OCI-LY1 (cell line): ENCODE measurements around the gene CYP2W1.

Source experiments
- H2AFZ ChIP-seq: fragments of 200-600 bp; sonication (generic), shearing (Covaris generic); 2 replicates; pipeline ENCODE4 v1.6.0; 2014; ENCODE audit warnings: antibody characterized with exemption, mild to moderate bottlenecking, low read length
- H3F3A ChIP-seq: fragments of 200-600 bp; sonication (generic), shearing (Covaris generic); 2 replicates; pipeline ENCODE4 v1.6.0; 2014; ENCODE audit warnings: mild to moderate bottlenecking, antibody characterized with exemption, low read length, moderate library complexity; ENCODE audit not compliant: insufficient read depth
- H3K27ac ChIP-seq: fragments of 200-600 bp; sonication (generic); 2 replicates; pipeline ENCODE4 v1.5.1; 2014; ENCODE audit warnings: low read length, mixed run types, mild to moderate bottlenecking, low read depth; ENCODE audit not compliant: poor library complexity, severe bottlenecking
- H3K27me3 ChIP-seq: fragments of 200-600 bp; sonication (generic); 2 replicates; pipeline ENCODE4 v1.6.0; 2014; ENCODE audit warnings: antibody characterized with exemption, mild to moderate bottlenecking, low read length, moderate library complexity; ENCODE audit not compliant: insufficient read depth
- H3K36me3 ChIP-seq: fragments of 200-600 bp; sonication (generic); 2 replicates; pipeline ENCODE4 v1.6.1; 2014; ENCODE audit warnings: mild to moderate bottlenecking, antibody characterized with exemption, low read length, moderate library complexity, mixed read lengths; ENCODE audit not compliant: insufficient read depth
- H3K4me1 ChIP-seq: fragments of 200-600 bp; sonication (generic); 2 replicates; pipeline ENCODE4 v1.5.1; 2014; ENCODE audit warnings: mild to moderate bottlenecking, low read length, moderate library complexity; ENCODE audit not compliant: insufficient read depth, severe bottlenecking
- H3K4me2 ChIP-seq: fragments of 200-600 bp; sonication (generic), shearing (Covaris generic); 2 replicates; pipeline ENCODE4 v1.6.1; 2014; ENCODE audit warnings: low read length
- H3K4me3 ChIP-seq: fragments of 200-600 bp; sonication (generic); 2 replicates; pipeline ENCODE4 v1.5.1; 2014; ENCODE audit warnings: low read length, low read depth, mild to moderate bottlenecking, mixed read lengths; ENCODE audit not compliant: poor library complexity, severe bottlenecking
- H3K79me2 ChIP-seq: fragments of 200-600 bp; shearing (Covaris generic); 2 replicates; pipeline ENCODE4 v1.6.1; 2016; ENCODE audit warnings: mixed run types, low read length, mixed read lengths; ENCODE audit not compliant: insufficient read depth
- H3K9ac ChIP-seq: fragments of 200-600 bp; sonication (generic), shearing (Covaris generic); 2 replicates; pipeline ENCODE4 v1.6.1; 2014; ENCODE audit warnings: mild to moderate bottlenecking, low read length, mixed read lengths
- H3K9me2 ChIP-seq: fragments of 200-600 bp; sonication (generic), shearing (Covaris generic); 2 replicates; pipeline ENCODE4 v1.6.1; 2014; ENCODE audit warnings: low read depth, mild to moderate bottlenecking, low read length, mixed read lengths
- H3K9me3 ChIP-seq: fragments of 200-600 bp; shearing (Covaris generic); 2 replicates; pipeline ENCODE4 v1.6.1; 2014; ENCODE audit warnings: low read length, mixed read lengths
- H4K20me1 ChIP-seq: fragments of 200-600 bp; sonication (generic), shearing (Covaris generic); 2 replicates; pipeline ENCODE4 v1.6.0; 2016; ENCODE audit warnings: mild to moderate bottlenecking, low read length; ENCODE audit not compliant: insufficient read depth
- CTCF ChIP-seq: fragments of 200-600 bp; sonication (generic), shearing (Covaris generic); IDR thresholded peaks from 2 replicates; pipeline ENCODE4 v1.5.1; 2017; ENCODE audit warnings: mild to moderate bottlenecking, antibody characterized with exemption, low read length, moderate library complexity, mixed read lengths
- EZH2 ChIP-seq: fragments of 200-600 bp; sonication (generic), shearing (Covaris generic); IDR thresholded peaks from 2 replicates; pipeline ENCODE4 v1.8.0; 2017; ENCODE audit warnings: borderline replicate concordance, mixed run types, mild to moderate bottlenecking, antibody characterized with exemption, low read length, moderate library complexity, mixed read lengths

The CYP2W1 gene

GRCh38 chr7:953547-954327 is 29.2 kb upstream of the CYP2W1 start:
- Histone ChIP-seq H4K20me1 (no peaks in the 10 kb centered on the region), H3F3A (no peaks in the 10 kb centered on the region), H3K4me1 (no peaks in the 10 kb centered on the region), H3K9ac (no peak overlapping the region), H3K27ac (no peak overlapping the region), H3K79me2 (no peaks in the 10 kb centered on the region), H2AFZ (no peak overlapping the region), H3K36me3 (no peaks in the 10 kb centered on the region), H3K27me3 (peaks cover 17% of the 10 kb centered on the region), H3K9me3 (no peaks in the 10 kb centered on the region), H3K4me3 (no peak overlapping the region), H3K4me2 (no peak overlapping the region), H3K9me2 (no peaks in the 10 kb centered on the region)
- TF ChIP-seq CTCF: no peak
- no peak for TF ChIP-seq EZH2

GRCh38 chr7:954330-955238 is 28.4 kb upstream of the CYP2W1 start, which contains the start of gene ADAP1:
Gene ADAP1, minus strand, starts transcription at chr7:954680. Its CDS starts 203 bp downstream, at chr7:954477.
- H3F3A ChIP-seq: no peaks in the 10 kb centered on the region
- no peaks in the 10 kb centered on the region for H3K9me3 ChIP-seq
- H3K4me2 ChIP-seq: no peak within 1 kb of the TSS
- no peaks in the 10 kb centered on the region for H3K36me3 ChIP-seq
- H2AFZ ChIP-seq: no peak within 1 kb of the TSS
- H3K4me3 ChIP-seq: no peak within 1 kb of the TSS
- no peaks in the 10 kb centered on the region for H3K9me2 ChIP-seq
- no peak within 1 kb of the TSS for H3K9ac ChIP-seq
- no peak within 1 kb of the TSS for H3K27ac ChIP-seq
- H3K27me3 ChIP-seq: peaks cover 21% of the 10 kb centered on the region
- no peak for TF ChIP-seq CTCF
- no peak for TF ChIP-seq EZH2
- H3K4me1 ChIP-seq: no peaks in the 10 kb centered on the region
- no peaks in the 10 kb centered on the region for H4K20me1 ChIP-seq
- no peaks in the 10 kb centered on the region for H3K79me2 ChIP-seq

- Histone ChIP-seq H3K79me2 (no peaks in the 10 kb centered on the region), H3K4me3 (no peak overlapping the region), H3K9ac (no peak overlapping the region), H3K27ac (no peak overlapping the region), H3F3A (no peaks in the 10 kb centered on the region), H3K27me3 (peaks cover 21% of the 10 kb centered on the region), H3K36me3 (no peaks in the 10 kb centered on the region), H3K9me3 (no peaks in the 10 kb centered on the region), H3K9me2 (no peaks in the 10 kb centered on the region), H2AFZ (no peak overlapping the region), H3K4me2 (no peak overlapping the region), H3K4me1 (no peaks in the 10 kb centered on the region), H4K20me1 (no peaks in the 10 kb centered on the region)
- TF ChIP-seq CTCF (no peak), EZH2 (no peak)
These were observed 26.9 kb upstream of the CYP2W1 start for GRCh38 chr7:956031-956430.
